ENCODE measurements around the gene TEX29.

TEX29 gene

GRCh38 chr13:111316161-111316730 is 4.2 kb upstream of the TEX29 start:
- no peak for TF ChIP-seq CTCF (IDR thresholded peaks at IDR 0.05; ENCODE audit: extremely low read depth, missing control alignments)
- DNase-seq (ENCODE audit: low spot score) = no peak

GRCh38 chr13:111317042-111317550 is 3.3 kb upstream of the TEX29 start:
- TF ChIP-seq CTCF (IDR thresholded peaks at IDR 0.05; ENCODE audit: extremely low read depth, missing control alignments) = no peak
- DNase-seq (ENCODE audit: low spot score) = no peak

- DNase-seq (ENCODE audit: low spot score) = no peak
- no peak for TF ChIP-seq CTCF (IDR thresholded peaks at IDR 0.05; ENCODE audit: extremely low read depth, missing control alignments)
Observed at GRCh38 chr13:111317571-111318345, 2.7 kb upstream of the TEX29 start.

GRCh38 chr13:111318386-111318785 is 2.1 kb upstream of the TEX29 start:
- DNase-seq (ENCODE audit: low spot score) = no peak
- TF ChIP-seq CTCF (IDR thresholded peaks at IDR 0.05; ENCODE audit: extremely low read depth, missing control alignments) = no peak

GRCh38 chr13:111319521-111319920 is 921 bp upstream of the TEX29 start:
- no peak for DNase-seq (ENCODE audit: low spot score)
- TF ChIP-seq CTCF (IDR thresholded peaks at IDR 0.05; ENCODE audit: extremely low read depth, missing control alignments) = no peak

- no peak for DNase-seq (ENCODE audit: low spot score)
- TF ChIP-seq CTCF (IDR thresholded peaks at IDR 0.05; ENCODE audit: extremely low read depth, missing control alignments) = no peak
Observed at GRCh38 chr13:111322001-111322915, 1.8 kb downstream of the TEX29 start.

Data from GM20000 (cell line).